UCSD-AML1 (cell line): ENCODE data around the gene PBXIP1.
"Not testable (repeated sequence)": the region's sequence is repeated elsewhere in the genome, so short reads cannot be mapped to it uniquely, and the experiment has no call there.

Experiments
- DNase-seq: peaks from one replicate; lab custom pipeline; 2025; ENCODE audit not compliant: unreplicated experiment; lab: John Stamatoyannopoulos, UW

The PBXIP1 gene

GRCh38 chr1:154938604-154939399, 17.1 kb downstream of the PBXIP1 start:
- no peak for DNase-seq

- no peak for DNase-seq
Observed at GRCh38 chr1:154937988-154938386, 17.9 kb downstream of the PBXIP1 start.

DNA sequence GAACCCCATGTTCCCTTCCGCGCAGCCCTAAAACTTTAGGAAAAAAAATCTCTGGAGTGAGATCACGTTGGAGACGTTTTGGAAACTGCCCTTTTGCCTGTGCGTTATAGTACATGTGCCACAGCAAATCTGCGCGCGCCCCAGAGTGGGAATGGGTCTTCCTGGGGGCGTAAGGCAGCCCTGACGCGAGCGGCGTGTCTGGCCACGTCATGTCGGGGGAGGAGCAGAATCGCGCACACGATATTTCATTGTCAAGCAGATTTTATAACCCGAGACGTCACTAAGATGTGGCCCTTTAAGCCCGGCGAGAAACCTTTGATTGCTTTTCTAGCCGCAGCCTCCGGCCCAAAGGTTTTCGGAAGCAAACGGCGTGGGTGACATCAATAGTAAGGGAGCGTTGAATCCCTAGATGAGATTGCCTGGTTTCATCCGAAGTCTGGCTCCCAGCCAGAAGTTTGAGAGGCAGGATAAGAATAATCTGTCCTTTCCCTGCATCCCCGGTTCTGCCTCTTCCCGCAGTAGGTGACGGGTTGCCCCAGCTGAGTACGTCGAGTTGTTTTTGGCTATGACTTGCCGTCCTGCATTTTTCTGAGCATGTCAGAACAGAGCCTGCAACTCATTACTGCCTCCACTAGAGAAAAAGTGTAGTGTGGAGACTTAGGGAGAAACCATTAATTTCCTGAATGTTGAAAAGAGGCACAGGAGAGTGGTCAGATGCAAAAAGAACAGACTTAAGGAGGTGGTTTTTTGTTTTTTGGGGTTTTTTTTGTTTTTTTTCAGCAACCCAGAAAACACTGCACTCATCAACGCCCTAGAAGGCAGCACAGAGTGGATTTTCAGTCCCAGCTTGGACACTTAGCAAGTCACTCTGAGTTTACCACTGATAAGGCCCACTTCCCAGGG, 18.6 kb downstream of the PBXIP1 start:
- peak; percentile 93 for DNase-seq

- peak; percentile 97 for DNase-seq
Observed at GRCh38 chr1:154936555-154937084, 19.3 kb downstream of the PBXIP1 start, which contains the start of gene PMVK. Gene PMVK (minus strand): TSS chr1:154936719. CDS start chr1:154936685, 34 bp downstream.

- DNase-seq = no peak
Observed at GRCh38 chr1:154935749-154936554, 19.9 kb downstream of the PBXIP1 start.

DNA sequence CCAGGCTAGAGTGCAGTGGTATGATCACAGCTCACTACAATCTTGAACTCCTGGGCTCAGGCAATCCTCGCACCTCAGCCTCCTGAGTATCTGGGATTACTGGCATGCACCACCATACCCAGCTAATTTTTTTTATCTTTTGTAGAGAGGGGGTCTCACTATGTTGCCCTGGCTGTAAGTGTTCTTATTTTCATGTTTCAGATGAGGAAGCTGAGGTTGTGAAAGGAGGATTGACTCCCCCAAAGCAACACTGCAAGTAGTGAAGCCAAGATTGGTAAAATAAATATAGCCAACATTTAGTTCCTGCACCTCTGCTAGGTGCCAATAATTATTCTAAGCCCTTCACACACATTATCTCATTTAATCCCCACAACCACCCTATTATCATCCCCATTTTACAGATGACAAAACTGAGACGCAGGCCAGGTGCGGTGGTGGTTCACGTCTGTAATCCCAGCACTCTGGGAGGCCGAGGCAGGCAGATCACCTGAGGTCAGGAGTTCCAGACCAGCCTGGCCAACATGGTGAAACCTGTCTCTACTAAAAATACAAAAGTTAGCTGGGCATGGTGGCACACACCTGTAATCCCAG, 21.4 kb downstream of the PBXIP1 start:
- no peak for DNase-seq

DNA sequence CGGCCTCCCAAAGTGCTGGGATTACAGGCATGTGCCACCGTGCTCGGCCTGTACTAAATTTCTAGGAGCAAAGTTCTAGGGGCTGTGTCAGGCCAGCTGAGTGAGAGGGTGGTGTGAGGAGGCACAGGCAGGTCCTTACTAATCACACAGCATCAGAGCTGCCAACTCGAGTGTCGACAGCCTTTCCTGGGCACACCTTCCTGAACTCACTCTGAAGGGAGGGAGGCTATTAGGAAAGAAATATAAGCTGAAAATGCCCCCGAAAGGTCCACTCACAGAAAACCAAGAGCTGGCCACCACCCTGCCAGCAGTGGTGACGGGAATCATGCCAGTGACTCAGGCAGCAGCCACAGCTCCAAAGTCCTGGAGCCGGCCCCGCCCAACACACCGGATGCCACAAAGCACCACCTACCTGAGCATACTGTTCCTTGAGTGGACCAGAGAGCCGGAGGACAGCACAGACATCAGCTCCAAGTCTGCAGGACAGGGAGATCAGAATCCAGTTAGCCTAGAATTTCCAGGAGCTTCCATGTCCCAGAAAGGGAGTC, 23.9 kb downstream of the PBXIP1 start:
- no peak for DNase-seq

DNA sequence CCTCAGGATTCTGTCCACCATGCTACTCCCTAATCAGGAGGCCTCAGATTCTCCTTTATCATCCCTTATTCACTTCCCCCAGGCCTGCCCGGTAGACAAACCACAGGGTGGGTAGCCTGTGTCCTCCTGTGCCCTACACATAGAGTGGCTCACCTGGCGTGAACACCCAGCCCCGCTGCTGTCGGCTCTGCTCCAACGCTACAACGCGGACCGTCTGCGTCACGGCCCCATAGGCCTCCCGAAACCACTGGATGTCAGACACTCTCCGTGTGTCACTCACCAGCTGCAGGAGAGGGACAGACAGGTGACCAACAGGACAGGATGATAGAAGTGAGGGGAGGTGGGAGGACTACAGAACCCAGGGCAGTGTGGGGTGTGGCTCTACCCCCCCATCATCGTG, 29.7 kb downstream of the PBXIP1 start:
- DNase-seq = no peak

GRCh38 chr1:154925335-154926170, 30.3 kb downstream of the PBXIP1 start:
- peak; percentile 66 for DNase-seq

- no peak for DNase-seq
Observed at GRCh38 chr1:154923695-154924094, 32.2 kb downstream of the PBXIP1 start.

GRCh38 chr1:154913273-154913672, 42.6 kb downstream of the PBXIP1 start:
- no peak for DNase-seq

DNA sequence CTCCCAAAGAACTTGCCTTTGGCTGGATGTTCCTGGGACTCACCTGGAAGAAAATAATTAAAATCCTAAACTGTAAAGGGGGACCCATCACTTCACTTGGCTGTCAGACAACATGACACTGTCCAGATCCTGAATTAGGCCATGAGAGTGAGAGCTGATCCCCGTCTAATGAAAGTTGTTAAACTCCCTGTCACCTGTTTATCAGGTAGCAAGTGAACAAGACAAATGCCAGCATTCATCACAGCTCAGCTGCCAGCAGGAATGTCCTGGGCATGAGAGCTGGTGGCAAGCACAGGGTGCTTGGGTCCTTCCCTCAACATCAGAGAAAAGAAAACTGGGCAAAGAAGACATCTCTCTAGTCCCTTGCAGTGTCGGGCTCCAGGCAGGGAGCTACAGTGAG, 43.1 kb downstream of the PBXIP1 start:
- DNase-seq = no peak

GRCh38 chr1:154911691-154912550, 44.0 kb downstream of the PBXIP1 start:
- no peak for DNase-seq

- no peak for DNase-seq
Observed at GRCh38 chr1:154910851-154911250, 45.0 kb downstream of the PBXIP1 start.

DNA sequence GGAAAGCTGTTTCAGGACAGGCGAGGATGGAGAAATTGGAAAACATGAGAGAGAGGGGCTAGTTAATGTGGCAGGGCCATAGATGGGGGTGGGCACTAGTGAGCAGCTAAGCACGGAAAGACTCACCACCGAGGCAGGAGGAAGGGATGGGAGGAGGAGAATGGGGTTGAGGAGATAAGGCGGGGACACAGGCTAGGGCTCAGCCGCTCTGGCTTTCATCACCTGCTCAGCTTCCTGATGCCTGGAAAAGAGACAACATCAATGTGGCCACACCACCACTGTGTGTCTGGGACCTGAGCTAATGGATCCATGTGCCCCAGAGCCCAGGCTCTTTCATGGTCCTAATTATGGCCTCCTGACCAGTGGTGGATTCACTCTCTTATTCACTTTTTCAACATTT, 47.0 kb downstream of the PBXIP1 start:
- no peak for DNase-seq

DNA sequence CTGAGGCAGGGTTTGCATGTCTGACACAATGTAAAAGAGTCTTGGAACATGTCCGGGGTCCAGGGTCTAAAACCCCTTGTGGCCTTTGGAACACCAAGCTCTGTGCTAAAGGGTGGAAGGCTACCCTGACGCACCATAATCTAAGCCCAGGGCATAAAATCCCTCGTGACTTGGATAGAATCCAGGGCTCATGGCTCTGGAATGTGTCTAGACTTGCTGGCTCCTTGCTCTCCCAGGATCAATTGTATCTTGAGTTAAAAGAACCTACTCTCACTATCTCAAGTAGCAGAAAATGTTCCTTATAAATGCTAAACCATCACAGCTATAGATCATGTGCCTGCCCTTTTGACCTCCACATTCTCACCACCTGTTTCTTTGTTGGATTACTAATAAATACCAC, 47.8 kb downstream of the PBXIP1 start:
- DNase-seq = not testable (repeated sequence)

DNA sequence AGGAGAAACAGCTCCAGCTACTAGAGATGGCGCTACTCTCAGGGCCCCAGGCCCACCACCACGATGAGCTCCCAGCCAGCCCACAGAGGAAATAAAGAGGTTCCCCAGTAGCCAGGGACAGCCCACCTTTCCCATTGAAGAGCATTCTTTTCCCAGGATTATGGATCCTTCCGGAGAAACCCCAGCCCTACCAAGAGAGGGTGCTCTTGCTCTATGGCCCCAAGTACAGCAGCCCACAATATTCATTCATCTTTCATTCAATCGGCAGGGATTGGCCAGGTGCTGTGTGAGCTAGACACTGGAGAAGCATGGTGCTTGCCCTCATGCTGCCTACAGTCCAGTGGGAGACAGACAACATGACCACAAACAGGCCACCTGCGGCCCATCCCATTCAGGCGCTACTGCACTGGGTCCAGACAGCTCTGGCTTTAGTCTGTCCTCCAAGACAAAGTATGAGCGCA, 49.2 kb downstream of the PBXIP1 start:
- peak; percentile 39 for DNase-seq

DNA sequence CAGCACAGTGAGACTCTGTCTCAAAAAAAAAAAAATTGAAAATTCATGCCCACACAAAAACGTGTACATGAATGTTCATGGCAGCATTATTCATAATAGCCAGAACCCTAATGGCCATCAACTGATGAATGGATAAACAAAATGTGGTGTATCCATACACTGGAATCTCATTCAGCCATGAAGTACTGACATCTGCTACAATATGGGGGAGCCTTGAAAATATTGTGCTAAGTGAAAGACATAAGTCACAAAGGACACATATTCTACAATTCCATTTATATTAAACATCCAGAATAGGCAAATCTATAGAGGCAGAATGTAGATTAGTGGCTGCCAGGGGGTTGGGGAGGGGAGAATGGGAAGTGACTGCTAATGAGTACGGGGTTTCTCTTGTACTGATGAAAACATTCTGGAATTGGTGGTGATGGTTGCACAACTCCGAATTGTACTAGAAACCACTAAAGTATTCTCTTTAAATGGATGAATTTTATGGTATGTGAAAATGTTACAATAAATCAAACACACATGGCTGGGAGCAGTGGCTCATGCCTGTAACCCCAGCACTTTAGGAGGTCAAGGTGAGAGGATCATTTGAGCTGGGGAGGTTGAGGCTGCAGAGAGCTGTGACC, 52.8 kb downstream of the PBXIP1 start:
- DNase-seq = no peak
